CD14-positive monocyte (primary cell): ENCODE data around the gene KLF13. TPM values are rescaled to one million over a fixed set of nuclear protein-coding genes. Genes with fewer than 3 reads are reported as not detected.
A peak's percentile ranks its signal among the peaks of the same experiment; 100 is the strongest.

Experiments used
- DNase-seq, 3 donors: peaks; one replicate each; pipeline ENCODE4 v3.0.0-alpha.2; 2011 to 2022
- H2AFZ ChIP-seq: 2 replicates; pipeline ENCODE4 v1.6.0; 2012; ENCODE audit warnings: mild to moderate bottlenecking, low read depth, low read length, inconsistent platforms; ENCODE audit not compliant: insufficient read depth, poor library complexity, severe bottlenecking
- H3K27ac ChIP-seq, 2 donors: 1 replicate in 1 of 2; 2 replicates in 1 of 2; pipeline ENCODE4 v1.5.1; 2012 to 2013; ENCODE audit warnings: low read length in 2 of 2, control low read depth in 1 of 2, inconsistent platforms in 1 of 2, low read depth in 1 of 2, mild to moderate bottlenecking in 1 of 2
- H3K27me3 ChIP-seq, 2 donors: one replicate each; pipeline versions ENCODE4 v1.6.0 to v1.6.1; 2011 to 2013; ENCODE audit warnings: low read length in 2 of 2; ENCODE audit not compliant: control insufficient read depth in 2 of 2, insufficient read depth in 2 of 2
- H3K36me3 ChIP-seq, 2 donors: replicated peaks in 1 of 2; 1 replicate in 1 of 2; 2 replicates in 1 of 2; pipeline versions ENCODE4 v1.5.1 to v1.6.1; 2012 to 2013; ENCODE audit warnings: low read length in 2 of 2, control low read depth in 1 of 2, inconsistent platforms in 1 of 2, mild to moderate bottlenecking in 1 of 2; ENCODE audit not compliant: insufficient read depth in 2 of 2, control insufficient read depth in 1 of 2
- H3K4me1 ChIP-seq, 2 donors: 1 replicate in 1 of 2; 2 replicates in 1 of 2; pipeline versions ENCODE4 v1.5.1 to v1.6.1; 2012 to 2013; ENCODE audit warnings: low read length in 2 of 2, control low read depth in 1 of 2, inconsistent platforms in 1 of 2, mild to moderate bottlenecking in 1 of 2, moderate library complexity in 1 of 2; ENCODE audit not compliant: insufficient read depth in 2 of 2, control insufficient read depth in 1 of 2
- H3K4me2 ChIP-seq: replicated peaks from 2 replicates; pipeline ENCODE3; 2012; ENCODE audit warnings: low read length, moderate library complexity, mild to moderate bottlenecking; ENCODE audit not compliant: poor library complexity, severe bottlenecking; ENCODE audit errors: extremely low read depth
- H3K4me3 ChIP-seq, 3 experiments: fragments of 200-600 bp in 1 of 3; sonication (generic) in 1 of 3; replicated peaks in 1 of 3; 1 replicate in 2 of 3; 2 replicates in 1 of 3; pipeline ENCODE4 v1.5.1; 2011 to 2013; ENCODE audit warnings: low read length in 3 of 3, mild to moderate bottlenecking in 3 of 3, control low read depth in 2 of 3, low read depth in 2 of 3, inconsistent platforms in 1 of 3, moderate library complexity in 1 of 3
- H3K79me2 ChIP-seq: 2 replicates; pipeline ENCODE4 v1.6.0; 2012; ENCODE audit warnings: mild to moderate bottlenecking, control low read depth, inconsistent platforms, low read length, moderate library complexity; ENCODE audit not compliant: insufficient read depth
- H3K9ac ChIP-seq: 2 replicates; pipeline ENCODE4 v1.6.0; 2017; ENCODE audit warnings: low read length, mild to moderate bottlenecking; ENCODE audit not compliant: insufficient read depth, poor library complexity, severe bottlenecking
- H3K9me3 ChIP-seq, 2 donors: replicated peaks in 1 of 2; 1 replicate in 1 of 2; 2 replicates in 1 of 2; pipeline versions ENCODE4 v1.5.1 to v1.6.1; 2012 to 2013; ENCODE audit warnings: low read length in 2 of 2, control low read depth in 1 of 2; ENCODE audit not compliant: control insufficient read depth in 1 of 2, insufficient read depth in 1 of 2
- H4K20me1 ChIP-seq: 2 replicates; pipeline ENCODE4 v1.6.0; 2012; ENCODE audit warnings: mild to moderate bottlenecking, low read length, control low read depth, moderate library complexity; ENCODE audit not compliant: insufficient read depth
- H3K27ac Mint-ChIP-seq, 7 donors: one replicate each; pipeline ENCODE4 v1.8.0; 2020; ENCODE audit warnings: mild to moderate bottlenecking in 7 of 7, mixed read lengths in 7 of 7, moderate library complexity in 6 of 7, inconsistent platforms in 2 of 7
- H3K27me3 Mint-ChIP-seq, 3 donors: one replicate each; pipeline ENCODE4 v1.8.0; 2021 to 2022; ENCODE audit warnings: low read depth in 3 of 3, mild to moderate bottlenecking in 3 of 3, mixed read lengths in 3 of 3, moderate library complexity in 3 of 3, inconsistent platforms in 1 of 3
- H3K36me3 Mint-ChIP-seq, 2 donors: one replicate each; pipeline ENCODE4 v1.8.0; 2020; ENCODE audit warnings: mixed read lengths in 2 of 2, inconsistent platforms in 1 of 2, mild to moderate bottlenecking in 1 of 2
- H3K4me1 Mint-ChIP-seq: one replicate; pipeline ENCODE4 v1.8.0; 2020; ENCODE audit warnings: mild to moderate bottlenecking, mixed read lengths
- H3K4me3 Mint-ChIP-seq, 2 donors: one replicate each; pipeline ENCODE4 v1.8.0; 2020; ENCODE audit warnings: mild to moderate bottlenecking in 2 of 2, mixed read lengths in 2 of 2, moderate library complexity in 1 of 2
- H3K9me3 Mint-ChIP-seq, 7 donors: one replicate each; pipeline ENCODE4 v1.8.0; 2020 to 2022; ENCODE audit warnings: mixed read lengths in 7 of 7, mild to moderate bottlenecking in 6 of 7, moderate library complexity in 6 of 7, inconsistent platforms in 2 of 7
- WGBS: methylation state at CpG from one replicate; pipeline ENCODE4 v1.1.5; 2013; ENCODE audit warnings: missing lambda C conversion rate; ENCODE audit not compliant: insufficient coverage; 5-methylcytosine and 5-hydroxymethylcytosine counted together
- intact Hi-C, 2 donors: fragments of 100-400 bp; cut with micrococcal nuclease; formaldehyde crosslinking; loops; one replicate each; pipeline versions ENCODE4 v1.15.0 to v1.15.1; 2023
- polyA plus RNA-seq, 3 donors: library from polyadenylated mRNA; depleted of rRNA in 1 of 3; unstranded in 2 of 3; stranded (reverse) in 1 of 3; fragments of 300-500 nt in 2 of 3; fragments of >200 nt in 1 of 3; fragmentation: Illumina TruSeq in 2 of 3; gene quantifications; 1 replicate in 2 of 3; 2 replicates in 1 of 3; pipeline ENCODE4 v1.2.3, GENCODE V29; 2012 to 2021
- TF ChIP-seq, protein P1 (sequence below): fragments of 200-600 bp; IDR thresholded peaks from one replicate; pipeline ENCODE4 v1.8.0; 2022; ENCODE audit warnings: antibody characterized with exemption, mild to moderate bottlenecking

The KLF13 gene
- polyA plus RNA-seq, 3 donors = 22.5 to 121 (median 28.0) TPM

DNA sequence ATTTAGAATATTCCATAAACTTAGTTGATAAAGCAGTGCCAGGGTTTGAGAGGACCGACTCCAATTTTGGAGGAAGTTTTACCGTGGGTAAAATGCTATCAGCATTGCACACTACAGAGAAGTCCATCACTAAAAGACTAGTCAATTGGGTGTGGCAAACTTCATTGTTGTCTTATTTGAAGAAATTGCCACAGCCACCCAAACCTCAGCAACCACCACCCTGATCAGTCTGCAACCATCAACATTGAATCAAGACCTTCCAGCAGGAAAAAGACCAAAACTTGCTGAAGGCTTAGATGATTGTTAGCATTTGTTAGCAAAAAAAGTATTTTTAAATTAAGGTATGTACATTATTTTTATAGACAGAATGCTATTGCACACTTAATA, 60.5 kb downstream of the KLF13 start:
- Histone ChIP-seq H3K9ac (no peak overlapping the region), H3K79me2 (no peaks in the 10 kb centered on the region), H3K36me3 (peaks cover 0 to under 1% of the 10 kb centered on the region in 2 donors), H3K4me2 (no peak overlapping the region), H3K27me3 (peaks cover 6 to 19% of the 10 kb centered on the region in 2 donors), H4K20me1 (peaks cover 28% of the 10 kb centered on the region), H3K9me3 (peaks cover 0 to 3% of the 10 kb centered on the region in 2 donors), H3K4me1 (peaks cover 3 to 6% of the 10 kb centered on the region in 2 donors), H3K4me3 (no peak overlapping the region), H3K27ac (no peak overlapping the region), H2AFZ (no peak overlapping the region)
- Mint-ChIP-seq H3K27ac (no peak overlapping the region), H3K9me3 (peaks cover 0 to 12% (median 6%) of the 10 kb centered on the region in 7 donors), H3K4me1 (peaks cover 12% of the 10 kb centered on the region), H3K4me3 (no peak overlapping the region), H3K36me3 (peaks cover 10 to 11% of the 10 kb centered on the region in 2 donors), H3K27me3 (peaks cover 14 to 31% (median 27%) of the 10 kb centered on the region in 3 donors)
- intact Hi-C loops = no loop called here
- no CpG with 5 or more reads among the region's 2 CpGs for WGBS
- DNase-seq = no peak
- TF ChIP-seq, protein P1, sequence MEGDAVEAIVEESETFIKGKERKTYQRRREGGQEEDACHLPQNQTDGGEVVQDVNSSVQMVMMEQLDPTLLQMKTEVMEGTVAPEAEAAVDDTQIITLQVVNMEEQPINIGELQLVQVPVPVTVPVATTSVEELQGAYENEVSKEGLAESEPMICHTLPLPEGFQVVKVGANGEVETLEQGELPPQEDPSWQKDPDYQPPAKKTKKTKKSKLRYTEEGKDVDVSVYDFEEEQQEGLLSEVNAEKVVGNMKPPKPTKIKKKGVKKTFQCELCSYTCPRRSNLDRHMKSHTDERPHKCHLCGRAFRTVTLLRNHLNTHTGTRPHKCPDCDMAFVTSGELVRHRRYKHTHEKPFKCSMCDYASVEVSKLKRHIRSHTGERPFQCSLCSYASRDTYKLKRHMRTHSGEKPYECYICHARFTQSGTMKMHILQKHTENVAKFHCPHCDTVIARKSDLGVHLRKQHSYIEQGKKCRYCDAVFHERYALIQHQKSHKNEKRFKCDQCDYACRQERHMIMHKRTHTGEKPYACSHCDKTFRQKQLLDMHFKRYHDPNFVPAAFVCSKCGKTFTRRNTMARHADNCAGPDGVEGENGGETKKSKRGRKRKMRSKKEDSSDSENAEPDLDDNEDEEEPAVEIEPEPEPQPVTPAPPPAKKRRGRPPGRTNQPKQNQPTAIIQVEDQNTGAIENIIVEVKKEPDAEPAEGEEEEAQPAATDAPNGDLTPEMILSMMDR = no peak

DNA sequence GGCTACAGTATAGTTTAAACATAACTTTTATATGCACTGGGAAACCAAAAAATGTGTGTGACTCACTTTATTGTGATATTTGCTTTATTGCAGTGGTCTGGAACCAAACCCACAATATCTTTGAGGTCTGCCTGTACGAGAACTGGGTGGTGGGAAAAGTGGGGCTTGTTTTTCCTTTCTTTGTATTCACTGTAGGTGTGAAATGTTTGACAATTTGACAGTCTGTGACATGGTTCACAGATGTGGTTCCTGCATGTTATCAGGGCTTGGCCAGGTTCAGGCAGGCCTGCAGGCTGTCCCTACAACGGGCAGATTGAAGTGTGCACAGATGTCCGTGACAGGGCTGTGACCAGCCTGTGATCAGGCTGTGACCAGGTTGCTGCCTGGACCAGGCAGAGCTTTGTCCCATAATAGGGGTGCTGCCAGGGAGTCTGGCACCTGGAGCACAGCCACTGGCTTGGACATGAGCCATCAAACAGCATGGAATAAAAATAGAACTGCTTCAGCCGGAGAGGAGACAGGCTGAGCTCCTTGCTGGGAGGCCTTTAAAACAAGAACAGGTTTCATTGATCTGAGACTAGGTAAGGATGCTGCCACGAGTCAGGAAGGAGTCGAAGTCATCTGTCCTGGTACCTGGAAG, 61.0 kb downstream of the KLF13 start:
- Histone ChIP-seq H3K4me2 (no peak overlapping the region), H3K79me2 (no peaks in the 10 kb centered on the region), H3K4me3 (no peak overlapping the region), H3K27ac (no peak overlapping the region), H3K27me3 (peaks cover 6 to 19% of the 10 kb centered on the region in 2 donors), H3K36me3 (no peaks in the 10 kb centered on the region), H2AFZ (no peak overlapping the region), H4K20me1 (peaks cover 23% of the 10 kb centered on the region), H3K4me1 (peaks cover 3 to 10% of the 10 kb centered on the region in 2 donors), H3K9me3 (peaks cover 0 to 3% of the 10 kb centered on the region in 2 donors), H3K9ac (no peak overlapping the region)
- H3K4me3 Mint-ChIP-seq = no peak overlapping the region
- 55% methylated on average over 6 of the region's 6 CpGs for WGBS
- H3K27me3 Mint-ChIP-seq = peaks cover 14 to 36% (median 33%) of the 10 kb centered on the region in 3 donors
- peaks cover 9 to 11% of the 10 kb centered on the region in 2 donors for H3K36me3 Mint-ChIP-seq
- intact Hi-C loops = no loop called here
- no peak for DNase-seq
- TF ChIP-seq, protein P1 = no peak
- peak overlapping the region in 2 of 7 donors; percentile 18 to 69 for H3K27ac Mint-ChIP-seq
- peaks cover 0 to 12% (median 6%) of the 10 kb centered on the region in 7 donors for H3K9me3 Mint-ChIP-seq
- H3K4me1 Mint-ChIP-seq = peaks cover 12% of the 10 kb centered on the region
